ENCODE data around the gene ACTR10.

Gene ACTR10

GRCh38 chr14:58278177-58278576, 78.2 kb downstream of the ACTR10 start:
- no peak for DNase-seq (ENCODE audit: low read depth in 1 of 2, low spot score in 1 of 2)

DNA sequence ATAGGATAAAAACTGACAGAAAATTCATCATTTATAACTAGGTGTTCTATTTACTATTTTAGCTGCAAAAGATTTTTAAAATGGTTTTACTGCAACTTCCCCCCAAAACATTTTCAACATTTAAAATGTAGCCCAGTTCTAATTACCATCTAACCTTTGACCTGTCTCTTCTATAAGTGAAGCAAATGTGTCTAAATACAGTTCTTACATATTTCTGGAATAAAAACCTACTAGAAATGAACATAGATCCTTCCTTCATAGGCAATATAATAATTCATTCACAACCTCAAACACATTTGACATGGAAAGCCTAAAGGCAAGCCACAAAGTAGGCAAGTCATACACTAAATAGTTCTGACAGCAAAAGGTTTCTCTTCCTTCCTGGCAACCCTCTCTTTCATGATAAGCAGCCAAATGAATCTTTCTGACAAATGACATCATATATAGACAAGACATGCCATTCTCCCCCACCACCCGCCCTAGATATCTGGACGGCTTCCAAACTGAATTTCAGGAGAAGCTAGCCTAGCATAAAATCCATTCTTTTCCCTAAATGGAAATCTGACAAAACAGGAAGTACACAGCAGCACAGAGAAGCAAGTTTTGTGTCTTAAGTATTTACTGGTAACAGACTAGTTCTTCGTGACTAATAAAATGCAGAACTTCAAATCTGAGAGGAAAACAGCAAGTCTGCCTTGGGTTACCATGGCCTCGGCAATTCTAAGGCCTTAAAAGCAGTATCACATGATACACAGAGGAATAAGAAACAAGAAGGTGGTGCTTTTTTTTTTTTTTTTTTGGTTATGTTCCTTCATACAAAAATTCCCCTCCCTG, 81.2 kb downstream of the ACTR10 start:
- no peak for DNase-seq (ENCODE audit: low read depth in 1 of 2, low spot score in 1 of 2)

DNA sequence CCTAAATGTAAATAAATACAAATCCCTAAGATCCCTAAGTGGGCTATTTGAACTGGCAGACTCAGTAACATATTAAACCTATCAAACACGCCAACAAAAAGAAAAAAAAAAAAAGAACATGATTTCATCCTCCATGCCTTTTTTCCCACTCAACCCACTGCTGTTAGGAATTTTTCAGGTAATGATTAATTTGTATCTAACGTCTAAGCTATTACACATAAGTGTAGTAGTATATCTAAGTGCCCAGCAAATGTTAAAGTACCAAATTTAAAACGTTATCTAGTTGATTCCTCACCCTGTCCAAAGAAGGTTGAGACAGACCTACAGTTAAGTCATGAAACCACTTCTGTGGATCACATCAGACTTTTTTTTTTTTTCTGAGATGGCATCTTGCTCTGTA, 82.0 kb downstream of the ACTR10 start:
- DNase-seq (ENCODE audit: low read depth in 1 of 2, low spot score in 1 of 2), result no peak

DNA sequence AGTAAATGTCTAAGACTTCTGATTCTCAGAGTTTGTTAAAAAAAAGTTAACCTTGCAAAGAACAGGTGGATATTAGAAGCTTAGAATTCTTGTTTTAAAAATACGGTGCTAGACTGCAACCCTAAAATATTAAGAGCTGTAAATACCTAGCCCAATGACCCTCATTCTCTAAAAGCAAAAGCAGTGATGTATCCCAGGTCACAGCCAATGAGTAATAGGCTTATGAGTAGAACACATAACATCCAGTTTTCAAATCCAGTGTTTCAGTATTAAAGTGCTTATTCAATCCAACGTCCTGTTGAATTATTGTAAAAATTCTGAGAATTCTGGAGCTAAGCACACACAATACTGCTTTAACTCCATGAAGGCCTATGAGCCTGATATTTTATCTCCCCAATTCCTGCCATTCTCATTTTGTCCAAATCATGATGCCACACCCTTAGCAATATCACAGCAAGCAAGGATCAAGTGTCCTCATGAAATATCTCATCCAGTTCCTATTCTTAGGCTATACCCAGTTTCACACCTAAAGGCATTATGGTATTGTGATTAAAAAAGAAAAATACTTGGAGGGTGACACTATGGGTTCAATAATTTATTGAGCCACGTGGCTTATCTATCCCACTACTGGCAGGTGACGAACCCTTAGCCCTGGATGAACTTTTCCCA, 83.1 kb downstream of the ACTR10 start:
- DNase-seq (ENCODE audit: low read depth in 1 of 2, low spot score in 1 of 2), result no peak

- DNase-seq (ENCODE audit: low read depth in 1 of 2, low spot score in 1 of 2), result no peak
Measured at GRCh38 chr14:58283730-58284129, 83.8 kb downstream of the ACTR10 start.

- DNase-seq (ENCODE audit: low read depth in 1 of 2, low spot score in 1 of 2), result no peak
Measured at GRCh38 chr14:58285132-58285531, 85.2 kb downstream of the ACTR10 start.

Measured in activated T-helper 1 cell treated with anti-CD3 and anti-CD28 coated beads, Interleukin-2, amount 50 U/mL, for 16 hours (primary cell).